GM23338 (cell line): ENCODE data around the gene FBXO45. TPM values are rescaled to one million over a fixed set of nuclear protein-coding genes. Genes with fewer than 3 reads are reported as not detected.

Source experiments
- ATAC-seq: fragments of 200-7000 bp; cut with Tn5 transposase; 3 replicates; pipeline ENCODE4 v1.9.1; 2020
- DNase-seq: peaks from one replicate; pipeline ENCODE4 v3.0.0-alpha.2; 2015; ENCODE audit warnings: low spot score
- H2AFZ ChIP-seq: fragments of 200-600 bp; sonication (generic); 2 replicates; pipeline ENCODE4 v1.8.0; 2016; ENCODE audit warnings: antibody characterized with exemption, mild to moderate bottlenecking, moderate library complexity
- H3F3A ChIP-seq: fragments of 200-600 bp; sonication (generic); replicated peaks from 2 replicates; pipeline ENCODE4 v1.8.0; 2017; ENCODE audit warnings: antibody characterized with exemption, mixed run types, low read depth
- H3K27ac ChIP-seq: fragments of 200-600 bp; sonication (generic); 2 replicates; pipeline ENCODE4 v1.6.1; 2016; ENCODE audit warnings: low read depth
- H3K27me3 ChIP-seq: fragments of 200-600 bp; sonication (generic); 2 replicates; pipeline ENCODE4 v1.8.0; 2016; ENCODE audit warnings: mild to moderate bottlenecking, mixed run types, moderate library complexity; ENCODE audit not compliant: insufficient read depth
- H3K36me3 ChIP-seq: fragments of 200-600 bp; sonication (generic); 2 replicates; pipeline ENCODE4 v1.8.0; 2016; ENCODE audit warnings: mild to moderate bottlenecking; ENCODE audit not compliant: insufficient read depth
- H3K4me1 ChIP-seq: fragments of 200-600 bp; sonication (generic); 2 replicates; pipeline ENCODE4 v1.8.0; 2016; ENCODE audit warnings: mild to moderate bottlenecking, moderate library complexity; ENCODE audit not compliant: insufficient read depth
- H3K4me2 ChIP-seq: fragments of 200-600 bp; sonication (generic); 2 replicates; pipeline ENCODE4 v1.7.1; 2017; ENCODE audit warnings: mixed run types
- H3K4me3 ChIP-seq: fragments of 200-600 bp; sonication (generic); 2 replicates; pipeline ENCODE4 v1.6.1; 2016; ENCODE audit warnings: mixed run types
- H3K79me2 ChIP-seq: fragments of 200-600 bp; sonication (generic); replicated peaks from 2 replicates; pipeline ENCODE4 v1.8.0; 2017; ENCODE audit warnings: mild to moderate bottlenecking; ENCODE audit not compliant: insufficient read depth
- H3K9me2 ChIP-seq: fragments of 200-600 bp; sonication (generic); 2 replicates; pipeline ENCODE4 v1.8.0; 2017; ENCODE audit not compliant: insufficient read depth
- H4K20me1 ChIP-seq: fragments of 200-600 bp; sonication (generic); replicated peaks from 2 replicates; pipeline ENCODE4 v1.8.0; 2017; ENCODE audit warnings: mild to moderate bottlenecking; ENCODE audit not compliant: insufficient read depth
- H3K27ac Mint-ChIP-seq: 2 replicates; pipeline ENCODE4 v1.8.0; 2020; ENCODE audit warnings: inconsistent platforms, mild to moderate bottlenecking, moderate library complexity, mixed read lengths
- H3K27me3 Mint-ChIP-seq: 3 replicates; pipeline ENCODE4 v1.8.0; 2022; ENCODE audit warnings: low read depth, mild to moderate bottlenecking, moderate library complexity, mixed read lengths, inconsistent platforms; ENCODE audit not compliant: insufficient read depth, poor library complexity
- H3K36me3 Mint-ChIP-seq: 3 replicates; pipeline ENCODE4 v1.8.0; 2021; ENCODE audit warnings: low read depth, mild to moderate bottlenecking, inconsistent platforms, moderate library complexity, mixed read lengths
- H3K4me1 Mint-ChIP-seq: 3 replicates; pipeline ENCODE4 v1.8.0; 2020; ENCODE audit warnings: mild to moderate bottlenecking, inconsistent platforms, mixed read lengths
- H3K4me3 Mint-ChIP-seq: 3 replicates; pipeline ENCODE4 v1.8.0; 2021; ENCODE audit warnings: moderate library complexity, mild to moderate bottlenecking, inconsistent platforms, mixed read lengths
- H3K9me3 Mint-ChIP-seq: 3 replicates; pipeline ENCODE4 v1.8.0; 2020; ENCODE audit warnings: moderate library complexity, mild to moderate bottlenecking, inconsistent platforms, mixed read lengths
- CREB1 ChIP-seq: fragments of 250-450 bp; sonication (Bioruptor Pico); IDR thresholded peaks from 2 replicates; pipeline ENCODE4 v1.5.0; 2020; ENCODE audit warnings: low read depth, mild to moderate bottlenecking, moderate library complexity
- CTCF ChIP-seq, 2 experiments: fragments of 200-600 bp in 1 of 2; sonication (generic) in 1 of 2; conservative IDR thresholded peaks; 2 replicates each; pipeline versions ENCODE4 v1.5.1 to v1.6.1; 2016 to 2017; ENCODE audit warnings: antibody characterized with exemption in 2 of 2, low read depth in 2 of 2, mild to moderate bottlenecking in 2 of 2, moderate library complexity in 1 of 2
- EZH2 ChIP-seq: fragments of 200-600 bp; sonication (generic); IDR thresholded peaks from one replicate; pipeline ENCODE4 v1.8.0; 2017; ENCODE audit warnings: antibody characterized with exemption, mild to moderate bottlenecking, low read depth; ENCODE audit not compliant: unreplicated experiment
- JUNB ChIP-seq: IDR thresholded peaks from one replicate; pipeline ENCODE4 v1.6.1; 2016; ENCODE audit warnings: antibody characterized with exemption; ENCODE audit not compliant: unreplicated experiment
- POLR2AphosphoS5 ChIP-seq: IDR thresholded peaks from 2 replicates; pipeline ENCODE4 v1.6.1; 2016; ENCODE audit warnings: antibody characterized with exemption, low read depth
- STAT1 ChIP-seq: IDR thresholded peaks from one replicate; pipeline ENCODE4 v1.6.1; 2016; ENCODE audit warnings: antibody characterized with exemption; ENCODE audit not compliant: unreplicated experiment
- ZNF331 ChIP-seq: fragments of 250-450 bp; sonication (Bioruptor Pico); IDR thresholded peaks from 2 replicates; pipeline ENCODE4 v1.5.0; 2020; ENCODE audit warnings: low read depth, mild to moderate bottlenecking, moderate library complexity
- ZNF462 ChIP-seq: fragments of 250-450 bp; sonication (Bioruptor Pico); IDR thresholded peaks from 2 replicates; pipeline ENCODE4 v1.5.0; 2020; ENCODE audit warnings: mild to moderate bottlenecking, moderate library complexity
- polyA plus RNA-seq: library from polyadenylated mRNA; unstranded; fragments of >200 nt; fragmentation: Nextera tagmentation; extraction: Ambion mirVana; gene quantifications from 2 replicates; pipeline ENCODE4 v1.2.1, GENCODE V29; 2016
- total RNA-seq: library from RNA; depleted of rRNA; stranded (reverse); fragments of >200 nt; shearing (Covaris generic); gene quantifications from 2 replicates; pipeline ENCODE4 v1.2.3, GENCODE V29; 2014
- TF ChIP-seq, protein P1 (sequence below): IDR thresholded peaks from 2 replicates; pipeline ENCODE4 v1.6.1; 2016; ENCODE audit warnings: antibody characterized with exemption

The FBXO45 gene
- total and polyA plus RNA-seq, 2 experiments from 2014 or later, result 10.3 to 23.7 TPM

GRCh38 chr3:196609343-196609775 lies 40.9 kb downstream of the FBXO45 start:
- TF ChIP-seq, protein P1, sequence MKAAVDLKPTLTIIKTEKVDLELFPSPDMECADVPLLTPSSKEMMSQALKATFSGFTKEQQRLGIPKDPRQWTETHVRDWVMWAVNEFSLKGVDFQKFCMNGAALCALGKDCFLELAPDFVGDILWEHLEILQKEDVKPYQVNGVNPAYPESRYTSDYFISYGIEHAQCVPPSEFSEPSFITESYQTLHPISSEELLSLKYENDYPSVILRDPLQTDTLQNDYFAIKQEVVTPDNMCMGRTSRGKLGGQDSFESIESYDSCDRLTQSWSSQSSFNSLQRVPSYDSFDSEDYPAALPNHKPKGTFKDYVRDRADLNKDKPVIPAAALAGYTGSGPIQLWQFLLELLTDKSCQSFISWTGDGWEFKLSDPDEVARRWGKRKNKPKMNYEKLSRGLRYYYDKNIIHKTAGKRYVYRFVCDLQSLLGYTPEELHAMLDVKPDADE, result no peak
- peak; percentile 97 to 98 for TF ChIP-seq CTCF (conservative IDR thresholded peaks at IDR 0.05; ENCODE audit: low read depth in 2 of 2)
- Mint-ChIP-seq H3K27me3 (peaks cover 14% of the 10 kb centered on the region), H3K27ac (no peak overlapping the region), H3K36me3 (no peaks in the 10 kb centered on the region), H3K4me3 (no peak overlapping the region), H3K9me3 (no peaks in the 10 kb centered on the region), H3K4me1 (peaks cover 16% of the 10 kb centered on the region)
- Histone ChIP-seq H2AFZ (0 out of 2 replicates have a peak overlapping the region, but pooled peaks have one; percentile 0), H3K4me2 (no peak overlapping the region), H3K36me3 (no peaks in the 10 kb centered on the region), H3K79me2 (no peaks in the 10 kb centered on the region), H3K27ac (no peak overlapping the region), H3K4me1 (peaks cover 3% of the 10 kb centered on the region; the same call in 1 of the 2 replicates), H3F3A (no peaks in the 10 kb centered on the region), H4K20me1 (no peaks in the 10 kb centered on the region), H3K9me2 (no peaks in the 10 kb centered on the region), H3K4me3 (no peak overlapping the region), H3K27me3 (no peaks in the 10 kb centered on the region)
- DNase-seq (peak; percentile 96), ATAC-seq (peak; percentile 100)

- H3K27ac Mint-ChIP-seq, result no peak overlapping the region
- no peaks in the 10 kb centered on the region for H3K36me3 Mint-ChIP-seq
- no peak overlapping the region for H3K4me3 Mint-ChIP-seq
- no peak overlapping the region for H3K4me2 ChIP-seq
- H3K4me3 ChIP-seq, result no peak overlapping the region
- 0 out of 2 replicates have a peak overlapping the region, but pooled peaks have one; percentile 0 for H2AFZ ChIP-seq
- ATAC-seq, result peak; percentile 17; the same call in 2 of the 3 replicates
- no peaks in the 10 kb centered on the region for H3K79me2 ChIP-seq
- H3K9me2 ChIP-seq, result no peaks in the 10 kb centered on the region
- no peaks in the 10 kb centered on the region for H3K36me3 ChIP-seq
- no peak overlapping the region for H3K27ac ChIP-seq
- peaks cover 11% of the 10 kb centered on the region for H3K27me3 Mint-ChIP-seq
- peaks cover 3% of the 10 kb centered on the region; the same call in 1 of the 2 replicates for H3K4me1 ChIP-seq
- peaks cover 16% of the 10 kb centered on the region for H3K4me1 Mint-ChIP-seq
- H4K20me1 ChIP-seq, result no peaks in the 10 kb centered on the region
- H3K27me3 ChIP-seq, result no peaks in the 10 kb centered on the region
- H3K9me3 Mint-ChIP-seq, result no peaks in the 10 kb centered on the region
- no peak for DNase-seq
- no peaks in the 10 kb centered on the region for H3F3A ChIP-seq
- TF ChIP-seq ZNF462 (CRISPR knock-in tag) (no peak), POLR2AphosphoS5 (no peak), STAT1 (no peak), JUNB (no peak), CREB1 (CRISPR knock-in tag) (no peak), ZNF331 (CRISPR knock-in tag) (no peak), EZH2 (no peak)
These were observed 41.5 kb downstream of the FBXO45 start for GRCh38 chr3:196609805-196610515.
